ENCODE results near the gene NOS1AP.

DNA sequence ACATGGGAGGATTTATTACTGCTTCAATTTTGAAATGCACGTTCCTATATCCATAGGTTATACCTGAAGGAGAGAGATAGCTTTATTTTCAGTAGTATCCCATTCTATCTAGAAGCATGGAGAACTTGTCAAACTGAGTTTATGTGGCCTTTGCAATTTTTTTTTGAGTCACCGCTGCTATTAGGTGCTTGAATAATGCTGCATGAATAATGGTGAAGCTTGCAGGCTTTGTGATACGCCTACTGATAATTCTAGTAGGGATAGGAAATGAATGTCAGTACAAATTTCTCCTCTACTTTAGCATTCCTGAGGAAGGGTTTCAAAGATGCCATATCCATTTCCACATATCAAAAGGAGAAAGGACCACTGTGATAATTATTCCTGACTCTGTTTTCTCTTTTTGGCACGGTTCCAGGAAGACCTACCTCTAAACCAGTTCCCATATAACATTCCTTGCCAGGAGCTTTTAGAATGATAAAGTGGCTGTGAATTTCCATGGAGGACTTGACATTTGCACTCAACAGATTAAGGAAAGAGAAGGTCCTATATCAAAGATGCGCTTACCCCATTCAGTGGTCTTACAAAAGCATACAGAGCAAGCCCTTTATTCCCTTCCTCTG lies 223.7 kb downstream of the NOS1AP start:
- TF ChIP-seq, protein P1, sequence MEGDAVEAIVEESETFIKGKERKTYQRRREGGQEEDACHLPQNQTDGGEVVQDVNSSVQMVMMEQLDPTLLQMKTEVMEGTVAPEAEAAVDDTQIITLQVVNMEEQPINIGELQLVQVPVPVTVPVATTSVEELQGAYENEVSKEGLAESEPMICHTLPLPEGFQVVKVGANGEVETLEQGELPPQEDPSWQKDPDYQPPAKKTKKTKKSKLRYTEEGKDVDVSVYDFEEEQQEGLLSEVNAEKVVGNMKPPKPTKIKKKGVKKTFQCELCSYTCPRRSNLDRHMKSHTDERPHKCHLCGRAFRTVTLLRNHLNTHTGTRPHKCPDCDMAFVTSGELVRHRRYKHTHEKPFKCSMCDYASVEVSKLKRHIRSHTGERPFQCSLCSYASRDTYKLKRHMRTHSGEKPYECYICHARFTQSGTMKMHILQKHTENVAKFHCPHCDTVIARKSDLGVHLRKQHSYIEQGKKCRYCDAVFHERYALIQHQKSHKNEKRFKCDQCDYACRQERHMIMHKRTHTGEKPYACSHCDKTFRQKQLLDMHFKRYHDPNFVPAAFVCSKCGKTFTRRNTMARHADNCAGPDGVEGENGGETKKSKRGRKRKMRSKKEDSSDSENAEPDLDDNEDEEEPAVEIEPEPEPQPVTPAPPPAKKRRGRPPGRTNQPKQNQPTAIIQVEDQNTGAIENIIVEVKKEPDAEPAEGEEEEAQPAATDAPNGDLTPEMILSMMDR (IDR thresholded peaks at IDR 0.05; ENCODE audit: low read depth, low read length) = no peak
- TF ChIP-seq POLR2A (IDR thresholded peaks at IDR 0.05; ENCODE audit: extremely low read depth, insufficient read length) (no peak), MYC (IDR thresholded peaks at IDR 0.05; ENCODE audit: low read depth, low read length) (no peak)
